ENCODE measurements around the gene LAMA3.

DNA sequence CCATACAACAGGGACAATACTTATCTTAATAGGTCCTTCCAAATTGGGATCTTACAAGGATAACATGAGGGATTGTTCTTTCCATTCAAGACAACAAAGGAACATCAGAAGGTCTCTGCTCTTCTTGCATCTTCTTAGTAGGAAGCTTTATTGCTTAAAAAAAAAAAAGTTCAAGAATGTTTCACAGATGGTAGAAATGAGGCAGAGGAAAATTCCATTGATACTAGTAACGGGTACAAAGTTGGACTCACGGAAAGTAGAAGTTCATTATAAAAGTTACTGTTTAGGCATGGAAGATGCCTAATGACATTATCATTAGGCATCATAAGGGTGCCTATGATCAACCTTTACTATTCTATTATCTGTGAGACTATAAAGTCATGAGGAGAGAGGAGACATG lies 136.2 kb downstream of the LAMA3 start:
- TF ChIP-seq, protein P1, sequence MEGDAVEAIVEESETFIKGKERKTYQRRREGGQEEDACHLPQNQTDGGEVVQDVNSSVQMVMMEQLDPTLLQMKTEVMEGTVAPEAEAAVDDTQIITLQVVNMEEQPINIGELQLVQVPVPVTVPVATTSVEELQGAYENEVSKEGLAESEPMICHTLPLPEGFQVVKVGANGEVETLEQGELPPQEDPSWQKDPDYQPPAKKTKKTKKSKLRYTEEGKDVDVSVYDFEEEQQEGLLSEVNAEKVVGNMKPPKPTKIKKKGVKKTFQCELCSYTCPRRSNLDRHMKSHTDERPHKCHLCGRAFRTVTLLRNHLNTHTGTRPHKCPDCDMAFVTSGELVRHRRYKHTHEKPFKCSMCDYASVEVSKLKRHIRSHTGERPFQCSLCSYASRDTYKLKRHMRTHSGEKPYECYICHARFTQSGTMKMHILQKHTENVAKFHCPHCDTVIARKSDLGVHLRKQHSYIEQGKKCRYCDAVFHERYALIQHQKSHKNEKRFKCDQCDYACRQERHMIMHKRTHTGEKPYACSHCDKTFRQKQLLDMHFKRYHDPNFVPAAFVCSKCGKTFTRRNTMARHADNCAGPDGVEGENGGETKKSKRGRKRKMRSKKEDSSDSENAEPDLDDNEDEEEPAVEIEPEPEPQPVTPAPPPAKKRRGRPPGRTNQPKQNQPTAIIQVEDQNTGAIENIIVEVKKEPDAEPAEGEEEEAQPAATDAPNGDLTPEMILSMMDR (conservative IDR thresholded peaks at IDR 0.05), result no peak
- TF ChIP-seq ZFX (IDR thresholded peaks at IDR 0.05), result no peak

Data from C4-2B (cell line).